H1 (cell line): ENCODE results near the gene RARRES1. TPM values are rescaled to one million over a fixed set of nuclear protein-coding genes. Genes with fewer than 3 reads are reported as not detected.

Source experiments
- CBX5 ChIP-seq: fragments of 300-800, 300-1000 bp; sonication (generic); IDR thresholded peaks from 2 replicates; pipeline ENCODE4 v1.7.1; 2016; ENCODE audit warnings: antibody characterized with exemption, low read length, low read depth
- CHD1 ChIP-seq: IDR thresholded peaks from 2 replicates; pipeline ENCODE4 v1.6.1; 2012; ENCODE audit warnings: low read depth, low read length, improper control_type of control experiment
- EGR1 ChIP-seq: IDR thresholded peaks from 2 replicates; pipeline ENCODE4 v1.6.1; 2011; ENCODE audit warnings: low read depth, low read length, borderline replicate concordance
- TBP ChIP-seq: IDR thresholded peaks from 2 replicates; pipeline ENCODE4 v1.6.1; 2011; ENCODE audit warnings: low read depth, low read length, improper control_type of control experiment
- ZNF274 ChIP-seq: IDR thresholded peaks from 2 replicates; pipeline ENCODE4 v1.7.0; 2012; ENCODE audit warnings: low read length, borderline replicate concordance; ENCODE audit errors: extremely low read depth
- polyA plus RNA-seq, 7 experiments: library from polyadenylated mRNA; depleted of rRNA in 3 of 7; stranded (reverse) in 5 of 7; unstranded in 2 of 7; fragments of >200 nt in 5 of 7; fragments of 200-250 nt in 2 of 7; gene quantifications; 1 replicate in 5 of 7; 2 replicates in 1 of 7; 4 replicates in 1 of 7; pipeline versions ENCODE4 v1.2.1 to v1.2.3, GENCODE V29; 2011 to 2013; ENCODE audit warnings: missing spikeins in 2 of 7, mixed read lengths in 2 of 7
- total RNA-seq: library from RNA; stranded (reverse); fragmentation: NEBNext Ultra II Directional; extraction: Animal tissue kit (Norgen Biotek cat#: 25700); gene quantifications from 2 replicates; pipeline ENCODE4 v1.2.1, GENCODE V29; 2021

RARRES1 gene
- total and polyA plus RNA-seq, 2 of the 8 experiments (the other 6 are each of a cell fraction or from before 2014, with no cell fraction given): 0.26 to 0.71 TPM

- TF ChIP-seq CBX5 (no peak), TBP (peak; percentile 27; the same call in 1 of the 2 replicates), EGR1 (no peak), ZNF274 (no peak), CHD1 (no peak)
Measured at GRCh38 chr3:158732856-158733200, 571 bp upstream of the RARRES1 start (continued).
